Mesenteric fat pad (tissue), 1 donor: ENCODE data around the gene LPO. TPM values are rescaled to one million over a fixed set of nuclear protein-coding genes. Genes with fewer than 3 reads are reported as not detected.

Source experiments
- DNase-seq: peaks from one replicate; pipeline ENCODE4 v3.0.0-alpha.2; 2020; ENCODE audit warnings: low spot score
- total RNA-seq: library from RNA; stranded (reverse); fragmentation: NEBNext Ultra II Directional; extraction: Animal tissue kit (Norgen Biotek cat#: 25700); gene quantifications from one replicate; pipeline ENCODE4 v1.2.1, GENCODE V29; 2021
- donor health status: DM: yes; HTN: yes; CAD: no.

LPO gene
- total RNA-seq, 1 donor from 2014 or later, result not detected

GRCh38 chr17:58316260-58316960, 78.0 kb downstream of the LPO start:
- peak; percentile 73 for DNase-seq

- DNase-seq, result peak; percentile 76
Measured at GRCh38 chr17:58317421-58318064, 79.2 kb downstream of the LPO start.

- no peak for DNase-seq
Measured at GRCh38 chr17:58318065-58318481, 79.7 kb downstream of the LPO start.

Other genes with a start within 250 kb of the LPO start
- 167 TPM for gene SRSF1, start 231.3 kb upstream of the LPO start, total RNA-seq
- gene DYNLL2, start 155.2 kb upstream of the LPO start, total RNA-seq, result 32.2 TPM
- not detected for gene OR4D1, start 90.2 kb upstream of the LPO start, total RNA-seq
- not detected for gene OR4D2, start 71.6 kb upstream of the LPO start, total RNA-seq
- not detected for gene EPX, start 45.9 kb upstream of the LPO start, total RNA-seq
- 9.6 TPM for gene MKS1, start 19.3 kb upstream of the LPO start, total RNA-seq
- 0.35 TPM for gene MPO, start 42.4 kb downstream of the LPO start, total RNA-seq
- 1.3 TPM for gene TSPOAP1, start 90.2 kb downstream of the LPO start, total RNA-seq
- gene SUPT4H1, start 113.6 kb downstream of the LPO start, total RNA-seq, result 61.9 TPM
- not detected for gene RNF43, start 178.9 kb downstream of the LPO start, total RNA-seq
- 0.06 TPM for gene HSF5, start 249.8 kb downstream of the LPO start, total RNA-seq